Neural cell (in vitro differentiated cells): Measurements from ENCODE around the gene SLC25A45. TPM values are rescaled to one million over a fixed set of nuclear protein-coding genes. Genes with fewer than 3 reads are reported as not detected.

Source experiments
- H2AFZ ChIP-seq: fragments of 200-600, 300-800 bp; sonication (generic), shearing (Covaris generic); 2 replicates; pipeline ENCODE4 v1.6.0; 2014; ENCODE audit warnings: low read depth, mild to moderate bottlenecking, antibody characterized with exemption, low read length, moderate library complexity
- H3F3A ChIP-seq: fragments of 200-600 bp; shearing (Covaris generic); 2 replicates; pipeline ENCODE4 v1.6.1; 2016; ENCODE audit warnings: mild to moderate bottlenecking, moderate library complexity, mixed read lengths, antibody characterized with exemption, low read length; ENCODE audit not compliant: insufficient read depth, poor library complexity, severe bottlenecking
- H3K27ac ChIP-seq: fragments of 200-600, 300-800 bp; sonication (generic), shearing (Covaris generic); 2 replicates; pipeline ENCODE4 v1.5.1; 2014; ENCODE audit warnings: mild to moderate bottlenecking, low read length, moderate library complexity
- H3K27me3 ChIP-seq: fragments of 300-800, 200-600 bp; sonication (generic), shearing (Covaris generic); 2 replicates; pipeline ENCODE4 v1.6.0; 2014; ENCODE audit warnings: mild to moderate bottlenecking, low read depth, low read length, moderate library complexity; ENCODE audit not compliant: insufficient read depth
- H3K36me3 ChIP-seq: fragments of 300-800, 200-600 bp; sonication (generic), shearing (Covaris generic); 2 replicates; pipeline ENCODE4 v1.5.1; 2014; ENCODE audit warnings: mild to moderate bottlenecking, antibody characterized with exemption, low read length, moderate library complexity; ENCODE audit not compliant: insufficient read depth
- H3K4me2 ChIP-seq: fragments of 300-800, 200-600 bp; sonication (generic), shearing (Covaris generic); 2 replicates; pipeline ENCODE4 v1.6.0; 2014; ENCODE audit warnings: mild to moderate bottlenecking, low read length
- H3K4me3 ChIP-seq: fragments of 300-800, 200-600 bp; sonication (generic), shearing (Covaris generic); 2 replicates; pipeline ENCODE4 v1.5.1; 2014; ENCODE audit warnings: mild to moderate bottlenecking, low read length, moderate library complexity
- H3K79me2 ChIP-seq: fragments of 200-600 bp; shearing (Covaris generic); replicated peaks from 2 replicates; pipeline ENCODE4 v1.6.0; 2014; ENCODE audit warnings: mild to moderate bottlenecking, low read length, moderate library complexity; ENCODE audit not compliant: insufficient read depth
- H3K9ac ChIP-seq: fragments of 300-800, 200-600 bp; sonication (generic), shearing (Covaris generic); 2 replicates; pipeline ENCODE4 v1.6.1; 2016; ENCODE audit warnings: mild to moderate bottlenecking, low read length, mixed read lengths
- H3K9me2 ChIP-seq: fragments of 200-600 bp; shearing (Covaris generic); 2 replicates; pipeline ENCODE4 v1.6.1; 2016; ENCODE audit warnings: mild to moderate bottlenecking, low read length, mixed read lengths; ENCODE audit not compliant: insufficient read depth
- H3K9me3 ChIP-seq: fragments of 200-600, 300-800 bp; sonication (generic), shearing (Covaris generic); 2 replicates; pipeline ENCODE4 v1.6.1; 2016; ENCODE audit warnings: mild to moderate bottlenecking, mixed run types, low read length, moderate library complexity, mixed read lengths
- H4K20me1 ChIP-seq: fragments of 200-600 bp; shearing (Covaris generic); 2 replicates; pipeline ENCODE4 v1.6.1; 2016; ENCODE audit warnings: mild to moderate bottlenecking, mixed run types; ENCODE audit not compliant: insufficient read depth
- EP300 ChIP-seq: fragments of 450-650 bp; conservative IDR thresholded peaks from 2 replicates; pipeline ENCODE4 v1.6.1; 2014; ENCODE audit warnings: antibody characterized with exemption, mild to moderate bottlenecking, moderate library complexity; ENCODE audit not compliant: poor library complexity, severe bottlenecking
- EZH2 ChIP-seq: fragments of 200-600, 300-800 bp; shearing (Covaris generic), sonication (generic); IDR thresholded peaks from 2 replicates; pipeline ENCODE4 v1.6.1; 2014; ENCODE audit warnings: antibody characterized with exemption, low read length, borderline replicate concordance, mild to moderate bottlenecking; ENCODE audit not compliant: insufficient read depth, poor library complexity, severe bottlenecking
- POLR2AphosphoS5 ChIP-seq: IDR thresholded peaks from 2 replicates; pipeline ENCODE4 v1.6.1; 2012
- SMC3 ChIP-seq: fragments of 450-650 bp; conservative IDR thresholded peaks from 2 replicates; pipeline ENCODE4 v1.6.1; 2014; ENCODE audit warnings: antibody characterized with exemption, mild to moderate bottlenecking, moderate library complexity; ENCODE audit not compliant: poor library complexity
- TAF1 ChIP-seq: IDR thresholded peaks from 2 replicates; pipeline ENCODE4 v1.6.1; 2012; ENCODE audit warnings: low read depth
- polyA plus RNA-seq: library from polyadenylated mRNA; depleted of rRNA; stranded (reverse); fragments of >200 nt; gene quantifications from 2 replicates; pipeline ENCODE4 v1.2.3, GENCODE V29; 2014
- TF ChIP-seq, protein P1 (sequence below): IDR thresholded peaks from 2 replicates; pipeline ENCODE4 v1.6.1; 2012; ENCODE audit warnings: borderline replicate concordance
- TF ChIP-seq, protein P2 (sequence below): fragments of 450-650 bp; IDR thresholded peaks from 2 replicates; pipeline ENCODE4 v1.5.1; 2014; ENCODE audit warnings: antibody characterized with exemption, mild to moderate bottlenecking, moderate library complexity; ENCODE audit not compliant: poor library complexity, severe bottlenecking

Gene SLC25A45
- polyA plus RNA-seq, 1 donor from 2014 or later = not detected

DNA sequence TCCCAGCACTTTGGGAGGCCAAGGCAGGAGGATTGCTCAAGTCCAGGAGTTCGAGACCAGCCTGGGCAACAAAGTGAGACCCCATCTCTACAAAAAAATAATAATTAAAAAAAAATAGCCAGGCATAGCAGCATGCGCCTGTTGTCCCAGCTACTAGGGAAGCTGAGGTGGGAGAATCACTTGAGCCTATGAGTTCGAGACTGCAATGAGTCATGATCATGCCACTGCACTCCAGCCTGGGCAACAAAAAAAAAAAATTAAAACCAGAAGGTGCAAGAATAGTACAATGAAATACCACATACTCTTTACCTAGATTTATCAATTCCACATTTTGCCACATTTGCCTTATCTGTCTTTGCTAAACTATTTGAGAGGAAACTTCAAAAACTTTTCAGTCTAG lies 40.6 kb downstream of the SLC25A45 start:
- H3K36me3 ChIP-seq = no peaks in the 10 kb centered on the region
- TF ChIP-seq EP300 = no peak
- TF ChIP-seq SMC3 = no peak
- TF ChIP-seq, protein P1, sequence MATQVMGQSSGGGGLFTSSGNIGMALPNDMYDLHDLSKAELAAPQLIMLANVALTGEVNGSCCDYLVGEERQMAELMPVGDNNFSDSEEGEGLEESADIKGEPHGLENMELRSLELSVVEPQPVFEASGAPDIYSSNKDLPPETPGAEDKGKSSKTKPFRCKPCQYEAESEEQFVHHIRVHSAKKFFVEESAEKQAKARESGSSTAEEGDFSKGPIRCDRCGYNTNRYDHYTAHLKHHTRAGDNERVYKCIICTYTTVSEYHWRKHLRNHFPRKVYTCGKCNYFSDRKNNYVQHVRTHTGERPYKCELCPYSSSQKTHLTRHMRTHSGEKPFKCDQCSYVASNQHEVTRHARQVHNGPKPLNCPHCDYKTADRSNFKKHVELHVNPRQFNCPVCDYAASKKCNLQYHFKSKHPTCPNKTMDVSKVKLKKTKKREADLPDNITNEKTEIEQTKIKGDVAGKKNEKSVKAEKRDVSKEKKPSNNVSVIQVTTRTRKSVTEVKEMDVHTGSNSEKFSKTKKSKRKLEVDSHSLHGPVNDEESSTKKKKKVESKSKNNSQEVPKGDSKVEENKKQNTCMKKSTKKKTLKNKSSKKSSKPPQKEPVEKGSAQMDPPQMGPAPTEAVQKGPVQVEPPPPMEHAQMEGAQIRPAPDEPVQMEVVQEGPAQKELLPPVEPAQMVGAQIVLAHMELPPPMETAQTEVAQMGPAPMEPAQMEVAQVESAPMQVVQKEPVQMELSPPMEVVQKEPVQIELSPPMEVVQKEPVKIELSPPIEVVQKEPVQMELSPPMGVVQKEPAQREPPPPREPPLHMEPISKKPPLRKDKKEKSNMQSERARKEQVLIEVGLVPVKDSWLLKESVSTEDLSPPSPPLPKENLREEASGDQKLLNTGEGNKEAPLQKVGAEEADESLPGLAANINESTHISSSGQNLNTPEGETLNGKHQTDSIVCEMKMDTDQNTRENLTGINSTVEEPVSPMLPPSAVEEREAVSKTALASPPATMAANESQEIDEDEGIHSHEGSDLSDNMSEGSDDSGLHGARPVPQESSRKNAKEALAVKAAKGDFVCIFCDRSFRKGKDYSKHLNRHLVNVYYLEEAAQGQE = no peak
- H3K27me3 ChIP-seq = no peaks in the 10 kb centered on the region
- H3K4me2 ChIP-seq = no peak overlapping the region
- no peaks in the 10 kb centered on the region for H3F3A ChIP-seq
- H3K9ac ChIP-seq = no peak overlapping the region
- H3K79me2 ChIP-seq = peaks cover 36% of the 10 kb centered on the region
- H2AFZ ChIP-seq = no peak overlapping the region
- no peaks in the 10 kb centered on the region for H3K9me2 ChIP-seq
- no peak overlapping the region for H3K4me3 ChIP-seq
- no peak overlapping the region for H3K27ac ChIP-seq
- peaks cover 4% of the 10 kb centered on the region for H4K20me1 ChIP-seq
- no peaks in the 10 kb centered on the region for H3K9me3 ChIP-seq

DNA sequence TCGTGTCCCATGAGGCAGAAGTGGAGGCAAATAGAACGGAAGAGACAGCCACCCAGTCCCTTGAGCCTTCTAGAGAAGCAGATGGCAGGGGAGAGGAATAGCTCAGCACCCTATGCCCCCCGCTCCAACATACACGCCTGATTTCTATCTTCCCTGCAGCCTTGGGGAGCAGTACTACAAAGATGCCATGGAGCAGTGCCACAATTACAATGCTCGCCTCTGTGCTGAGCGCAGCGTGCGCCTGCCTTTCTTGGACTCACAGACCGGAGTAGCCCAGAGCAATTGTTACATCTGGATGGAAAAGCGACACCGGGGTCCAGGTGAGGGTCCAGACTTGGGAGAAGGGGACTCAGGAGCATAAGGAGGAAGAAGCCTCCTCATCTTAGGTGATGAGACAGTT lies 42.2 kb downstream of the SLC25A45 start:
- TF ChIP-seq SMC3 (no peak), EZH2 (no peak), POLR2AphosphoS5 (no peak), TAF1 (no peak)
- TF ChIP-seq, protein P1 = no peak
- TF ChIP-seq, protein P2, sequence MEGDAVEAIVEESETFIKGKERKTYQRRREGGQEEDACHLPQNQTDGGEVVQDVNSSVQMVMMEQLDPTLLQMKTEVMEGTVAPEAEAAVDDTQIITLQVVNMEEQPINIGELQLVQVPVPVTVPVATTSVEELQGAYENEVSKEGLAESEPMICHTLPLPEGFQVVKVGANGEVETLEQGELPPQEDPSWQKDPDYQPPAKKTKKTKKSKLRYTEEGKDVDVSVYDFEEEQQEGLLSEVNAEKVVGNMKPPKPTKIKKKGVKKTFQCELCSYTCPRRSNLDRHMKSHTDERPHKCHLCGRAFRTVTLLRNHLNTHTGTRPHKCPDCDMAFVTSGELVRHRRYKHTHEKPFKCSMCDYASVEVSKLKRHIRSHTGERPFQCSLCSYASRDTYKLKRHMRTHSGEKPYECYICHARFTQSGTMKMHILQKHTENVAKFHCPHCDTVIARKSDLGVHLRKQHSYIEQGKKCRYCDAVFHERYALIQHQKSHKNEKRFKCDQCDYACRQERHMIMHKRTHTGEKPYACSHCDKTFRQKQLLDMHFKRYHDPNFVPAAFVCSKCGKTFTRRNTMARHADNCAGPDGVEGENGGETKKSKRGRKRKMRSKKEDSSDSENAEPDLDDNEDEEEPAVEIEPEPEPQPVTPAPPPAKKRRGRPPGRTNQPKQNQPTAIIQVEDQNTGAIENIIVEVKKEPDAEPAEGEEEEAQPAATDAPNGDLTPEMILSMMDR = no peak
- Histone ChIP-seq H3F3A (no peaks in the 10 kb centered on the region), H3K9me3 (no peaks in the 10 kb centered on the region), H3K4me2 (no peak overlapping the region), H3K4me3 (no peak overlapping the region), H3K9me2 (no peaks in the 10 kb centered on the region), H3K9ac (no peak overlapping the region), H3K27ac (no peak overlapping the region), H4K20me1 (peaks cover 4% of the 10 kb centered on the region), H2AFZ (no peak overlapping the region), H3K79me2 (peaks cover 52% of the 10 kb centered on the region), H3K36me3 (no peaks in the 10 kb centered on the region), H3K27me3 (no peaks in the 10 kb centered on the region)
